Stomach (tissue), 4 donors: Measurements from ENCODE around the gene MNT.

Experiments used
- CTCF ChIP-seq, 7 experiments: fragments of 450-650 bp in 4 of 7; fragments of 200-600 bp in 3 of 7; sonication (generic) in 3 of 7; IDR thresholded peaks; one replicate each; pipeline ENCODE4 v1.5.1; 2016 to 2019; ENCODE audit warnings: antibody characterized with exemption in 7 of 7, control low read depth in 2 of 7, mild to moderate bottlenecking in 1 of 7
- EP300 ChIP-seq: sonication (generic); formaldehyde crosslinking; IDR thresholded peaks from one replicate; pipeline ENCODE4 v1.6.1; 2017; ENCODE audit warnings: antibody characterized with exemption
- POLR2AphosphoS5 ChIP-seq, 3 donors: sonication (generic); formaldehyde crosslinking; IDR thresholded peaks; one replicate each; pipeline ENCODE4 v1.6.1; 2016; ENCODE audit warnings: antibody characterized with exemption in 3 of 3

- TF ChIP-seq EP300 (no peak), CTCF (IDR thresholded peaks at IDR 0.05) (no peak), POLR2AphosphoS5 (IDR thresholded peaks at IDR 0.05) (no peak)
These were observed 1.7 kb upstream of the MNT start for GRCh38 chr17:2402544-2402943.
